Neural cell (in vitro differentiated cells): Measurements from ENCODE around the gene ZSCAN9.

ENCODE experiments used
- CTCF ChIP-seq: fragments of 450-650 bp; IDR thresholded peaks from 2 replicates; pipeline ENCODE4 v1.5.1; 2014; ENCODE audit warnings: antibody characterized with exemption, mild to moderate bottlenecking, moderate library complexity; ENCODE audit not compliant: poor library complexity, severe bottlenecking
- EP300 ChIP-seq: fragments of 450-650 bp; conservative IDR thresholded peaks from 2 replicates; pipeline ENCODE4 v1.6.1; 2014; ENCODE audit warnings: antibody characterized with exemption, mild to moderate bottlenecking, moderate library complexity; ENCODE audit not compliant: poor library complexity, severe bottlenecking
- EZH2 ChIP-seq: fragments of 200-600, 300-800 bp; shearing (Covaris generic), sonication (generic); IDR thresholded peaks from 2 replicates; pipeline ENCODE4 v1.6.1; 2014; ENCODE audit warnings: antibody characterized with exemption, low read length, borderline replicate concordance, mild to moderate bottlenecking; ENCODE audit not compliant: insufficient read depth, poor library complexity, severe bottlenecking
- TAF1 ChIP-seq: IDR thresholded peaks from 2 replicates; pipeline ENCODE4 v1.6.1; 2012; ENCODE audit warnings: low read depth
- TF ChIP-seq, protein P1 (sequence below): IDR thresholded peaks from 2 replicates; pipeline ENCODE4 v1.6.1; 2012; ENCODE audit warnings: borderline replicate concordance

- TF ChIP-seq EZH2, result no peak
- TF ChIP-seq, protein P1, sequence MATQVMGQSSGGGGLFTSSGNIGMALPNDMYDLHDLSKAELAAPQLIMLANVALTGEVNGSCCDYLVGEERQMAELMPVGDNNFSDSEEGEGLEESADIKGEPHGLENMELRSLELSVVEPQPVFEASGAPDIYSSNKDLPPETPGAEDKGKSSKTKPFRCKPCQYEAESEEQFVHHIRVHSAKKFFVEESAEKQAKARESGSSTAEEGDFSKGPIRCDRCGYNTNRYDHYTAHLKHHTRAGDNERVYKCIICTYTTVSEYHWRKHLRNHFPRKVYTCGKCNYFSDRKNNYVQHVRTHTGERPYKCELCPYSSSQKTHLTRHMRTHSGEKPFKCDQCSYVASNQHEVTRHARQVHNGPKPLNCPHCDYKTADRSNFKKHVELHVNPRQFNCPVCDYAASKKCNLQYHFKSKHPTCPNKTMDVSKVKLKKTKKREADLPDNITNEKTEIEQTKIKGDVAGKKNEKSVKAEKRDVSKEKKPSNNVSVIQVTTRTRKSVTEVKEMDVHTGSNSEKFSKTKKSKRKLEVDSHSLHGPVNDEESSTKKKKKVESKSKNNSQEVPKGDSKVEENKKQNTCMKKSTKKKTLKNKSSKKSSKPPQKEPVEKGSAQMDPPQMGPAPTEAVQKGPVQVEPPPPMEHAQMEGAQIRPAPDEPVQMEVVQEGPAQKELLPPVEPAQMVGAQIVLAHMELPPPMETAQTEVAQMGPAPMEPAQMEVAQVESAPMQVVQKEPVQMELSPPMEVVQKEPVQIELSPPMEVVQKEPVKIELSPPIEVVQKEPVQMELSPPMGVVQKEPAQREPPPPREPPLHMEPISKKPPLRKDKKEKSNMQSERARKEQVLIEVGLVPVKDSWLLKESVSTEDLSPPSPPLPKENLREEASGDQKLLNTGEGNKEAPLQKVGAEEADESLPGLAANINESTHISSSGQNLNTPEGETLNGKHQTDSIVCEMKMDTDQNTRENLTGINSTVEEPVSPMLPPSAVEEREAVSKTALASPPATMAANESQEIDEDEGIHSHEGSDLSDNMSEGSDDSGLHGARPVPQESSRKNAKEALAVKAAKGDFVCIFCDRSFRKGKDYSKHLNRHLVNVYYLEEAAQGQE, result no peak
- no peak for TF ChIP-seq CTCF
- TF ChIP-seq EP300, result no peak
- no peak for TF ChIP-seq TAF1
Observed at GRCh38 chr6:28188111-28188979, 36.7 kb upstream of the ZSCAN9 start.
